ENCODE measurements around the gene PYDC1.
"Not testable (repeated sequence)": the region's sequence is repeated elsewhere in the genome, so short reads cannot be mapped to it uniquely, and the experiment has no call there.

PYDC1 gene

DNA sequence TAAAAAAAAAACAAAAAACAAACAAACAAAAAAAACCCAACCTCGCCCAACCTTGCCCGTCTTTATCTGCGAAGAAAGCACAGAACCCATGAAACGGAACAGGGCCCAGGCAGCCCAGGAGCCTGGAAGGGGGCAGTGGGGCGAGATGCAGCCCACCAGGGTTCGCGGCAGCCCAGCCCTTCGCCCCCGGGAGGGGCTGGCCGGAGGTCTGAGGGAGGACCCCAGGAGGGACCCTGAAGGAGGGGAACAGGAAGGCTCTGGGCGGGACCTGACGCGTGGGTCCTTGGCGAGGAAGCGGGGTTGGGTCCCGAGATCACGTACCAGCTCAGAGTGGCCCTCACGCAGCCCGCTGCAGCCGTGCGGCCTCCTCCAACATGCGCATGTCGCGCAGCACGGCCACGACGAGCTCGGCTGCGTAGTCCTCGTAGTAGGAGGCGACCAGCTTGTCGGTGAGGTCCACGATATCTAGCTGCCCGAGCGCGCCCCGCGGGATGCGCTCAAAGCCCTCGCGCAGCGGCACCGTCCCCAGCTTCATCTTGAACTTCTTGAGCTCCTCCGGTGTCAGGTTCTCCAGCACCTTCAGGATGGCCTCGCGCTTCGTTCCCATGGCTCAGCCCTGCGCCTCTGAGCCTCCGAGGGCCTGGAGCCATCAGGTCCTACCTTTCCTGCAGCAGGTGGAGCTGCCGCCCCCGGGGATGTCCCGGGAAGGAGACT, at the start of gene PYDC1:
TSS of gene PYDC1 (minus strand) at position 714 of the 714 bp plus-strand sequence. CDS start at position 607, 107 bp downstream.
- no peak for DNase-seq (ENCODE audit: low spot score)

- peak; percentile 93 for DNase-seq (ENCODE audit: low spot score)
Observed at GRCh38 chr16:31265329-31266245, 48.7 kb upstream of the PYDC1 start.

DNA sequence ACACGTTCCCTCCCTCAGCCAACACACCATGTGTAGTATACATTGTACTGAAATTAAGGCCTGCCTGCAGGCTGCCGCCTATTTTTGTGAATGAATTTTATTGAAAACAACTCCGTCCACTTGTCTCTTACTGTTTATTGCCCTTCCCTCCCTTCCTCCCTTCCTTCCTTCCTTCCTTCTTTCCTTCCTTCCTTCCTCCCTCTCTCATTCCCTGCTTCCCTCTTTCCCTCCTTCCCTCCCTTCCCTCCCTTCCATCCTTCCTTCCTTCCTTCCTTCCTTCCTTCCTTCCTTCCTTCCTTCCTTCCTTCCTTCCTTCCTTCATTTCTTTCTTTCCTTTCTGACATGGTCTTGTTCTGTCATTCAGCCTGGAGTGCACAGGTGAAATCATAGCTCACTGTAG, 45.1 kb upstream of the PYDC1 start:
- DNase-seq (ENCODE audit: low spot score) = no peak

DNA sequence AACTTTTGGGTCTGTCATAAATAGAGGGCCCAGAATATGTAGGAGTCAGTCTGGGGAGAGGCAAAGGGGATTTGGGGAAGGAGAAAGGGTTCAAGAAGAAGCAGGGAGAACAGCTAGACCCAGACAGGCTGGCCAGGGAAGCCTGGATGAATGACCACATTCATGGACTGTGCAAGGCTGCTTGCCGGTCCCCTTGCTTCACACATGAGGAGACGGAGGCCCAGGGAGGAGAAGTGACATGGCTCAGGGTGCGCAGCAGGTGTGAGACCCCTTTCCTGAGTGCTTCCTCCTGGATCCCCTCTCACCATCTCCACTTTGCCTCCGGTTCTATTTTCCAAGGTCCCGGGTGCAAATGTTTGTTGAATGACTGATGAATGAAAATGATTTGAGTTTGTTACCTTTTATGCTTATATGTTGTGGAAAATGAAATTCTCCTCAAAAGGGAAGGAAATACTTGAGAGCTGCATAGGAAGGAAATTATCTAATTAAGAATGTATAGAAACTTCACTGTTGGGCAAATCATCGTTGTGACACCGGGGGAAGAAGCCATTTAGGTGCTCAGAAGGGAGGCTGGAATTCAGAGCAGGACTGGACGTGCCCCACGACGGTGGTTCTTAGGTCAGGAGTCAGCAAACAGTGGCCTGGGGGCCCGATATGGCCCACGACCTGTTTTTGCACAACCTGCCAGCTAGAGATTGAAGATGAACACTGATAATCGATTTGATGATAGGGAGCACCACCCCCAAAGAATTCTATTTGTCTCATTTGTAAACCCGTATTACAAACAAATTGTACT, 43.4 kb upstream of the PYDC1 start:
- no peak for DNase-seq (ENCODE audit: low spot score)

DNA sequence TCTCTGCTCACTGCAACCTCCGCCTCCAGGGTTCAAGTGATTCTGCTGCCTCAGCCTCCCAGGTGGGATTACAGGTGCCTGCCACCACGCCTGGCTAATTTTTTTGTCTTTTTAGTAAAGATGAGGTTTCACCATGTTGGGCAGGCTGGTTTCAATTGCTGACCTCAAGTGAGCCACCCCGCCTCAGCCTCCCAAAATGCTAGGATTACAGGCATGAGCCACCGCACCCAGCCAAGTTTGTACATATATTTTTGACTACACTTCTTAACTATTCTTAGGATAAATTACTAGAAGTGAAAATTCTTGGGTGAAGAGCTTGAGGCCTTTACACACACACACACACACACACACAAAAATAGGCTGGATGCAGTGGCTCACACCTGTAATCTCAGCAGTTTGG, 41.4 kb upstream of the PYDC1 start:
- no peak for DNase-seq (ENCODE audit: low spot score)

DNA sequence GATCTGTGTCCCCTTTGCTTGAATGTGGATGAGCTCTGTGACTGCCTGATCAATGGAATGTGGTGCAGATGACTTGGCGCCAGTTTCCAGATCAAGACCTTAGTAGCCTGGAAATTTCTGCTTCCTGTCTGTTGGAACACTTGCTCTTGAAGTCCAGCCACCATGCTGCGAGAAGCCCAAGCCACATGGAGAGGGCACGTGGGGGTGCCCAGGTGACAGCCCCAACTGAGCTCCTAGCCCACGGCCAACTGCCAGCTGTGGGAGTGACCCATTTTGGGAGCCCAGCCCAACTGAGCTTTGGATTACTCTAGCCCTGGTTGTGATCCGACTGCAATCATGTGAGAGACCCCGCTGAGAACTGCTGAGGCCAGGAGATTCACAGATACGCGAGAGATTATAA, 39.5 kb upstream of the PYDC1 start:
- DNase-seq (ENCODE audit: low spot score) = no peak

DNA sequence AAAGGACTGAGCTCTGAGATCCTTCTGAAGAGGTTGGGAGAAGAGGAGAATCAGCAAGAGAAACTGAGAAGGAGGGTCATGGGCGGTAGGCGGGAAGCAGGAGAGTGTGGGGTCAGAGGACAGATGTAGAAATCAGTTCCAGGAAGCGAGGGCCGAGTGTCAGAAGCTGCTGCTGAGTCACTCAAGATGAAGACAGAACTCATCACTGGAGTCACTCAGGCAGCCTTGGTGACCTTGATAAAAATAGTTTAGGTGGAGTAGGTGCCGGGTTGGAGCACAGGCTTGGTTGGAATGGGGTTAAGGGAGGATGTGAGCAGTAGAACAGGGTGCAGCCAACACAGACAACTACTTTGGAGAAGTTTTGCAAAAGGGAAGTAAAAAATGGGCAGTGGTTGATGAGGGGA, 36.7 kb upstream of the PYDC1 start:
- DNase-seq (ENCODE audit: low spot score) = no peak

DNA sequence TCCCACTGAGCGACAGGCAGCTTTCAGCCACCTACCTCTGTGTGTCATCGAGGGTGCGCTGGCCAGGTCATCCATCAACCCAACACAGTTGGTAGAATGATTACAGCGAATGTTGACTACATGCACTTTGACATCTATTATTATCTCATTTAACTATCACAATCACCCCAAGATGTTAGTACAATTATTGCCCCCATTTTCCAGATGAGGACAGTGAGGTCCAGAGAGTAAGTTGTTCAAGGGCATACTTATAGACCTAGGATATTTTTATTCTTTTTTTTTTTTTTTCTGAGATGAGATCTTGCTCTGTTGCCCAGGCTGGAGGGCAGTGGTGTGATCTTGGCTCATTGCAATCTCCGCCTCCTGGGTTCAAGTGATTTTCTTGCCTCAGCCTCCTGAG, 34.5 kb upstream of the PYDC1 start:
- no peak for DNase-seq (ENCODE audit: low spot score)

- DNase-seq (ENCODE audit: low spot score) = no peak
Observed at GRCh38 chr16:31250782-31251384, 33.9 kb upstream of the PYDC1 start.

DNA sequence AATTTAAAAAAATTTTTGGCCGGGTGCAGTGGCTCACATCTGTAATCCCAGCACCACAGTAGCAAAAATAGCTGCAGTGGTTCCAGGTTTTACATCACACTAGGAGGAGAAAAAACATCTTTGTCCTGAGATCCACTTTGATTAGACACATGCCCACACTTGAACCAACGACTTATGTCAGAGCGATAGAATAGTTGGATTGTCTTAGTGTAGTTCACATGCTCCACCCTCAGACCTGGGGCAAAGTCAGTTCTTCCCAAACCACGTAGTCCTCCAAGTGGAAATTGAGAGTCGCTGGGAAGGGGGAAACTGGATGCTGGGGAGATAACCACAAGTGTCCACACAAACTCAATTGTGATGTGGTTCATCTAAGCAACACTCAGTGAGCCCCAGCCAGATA, 31.4 kb upstream of the PYDC1 start:
- no peak for DNase-seq (ENCODE audit: low spot score)

DNA sequence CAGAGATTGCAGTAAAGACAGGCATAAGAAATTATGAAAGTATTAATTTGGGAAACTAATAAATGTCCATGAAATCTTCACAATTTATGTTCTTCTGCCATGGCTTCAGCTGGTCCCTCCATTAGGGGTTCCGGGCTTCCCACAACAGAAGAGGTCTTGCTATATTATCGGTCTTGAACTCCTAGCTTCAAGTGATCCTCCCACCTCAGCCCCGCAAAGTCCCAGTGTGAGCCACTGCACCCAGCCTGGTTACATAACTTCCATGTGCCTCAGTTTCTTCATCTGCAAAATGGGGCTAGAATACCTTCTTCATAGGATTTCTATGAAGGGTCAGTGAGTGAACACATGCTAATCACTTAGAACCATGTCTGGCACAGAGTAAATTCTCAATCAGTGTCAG, 29.4 kb upstream of the PYDC1 start:
- no peak for DNase-seq (ENCODE audit: low spot score)

GRCh38 chr16:31245598-31245997, 28.7 kb upstream of the PYDC1 start:
- not testable (repeated sequence) for DNase-seq (ENCODE audit: low spot score)

GRCh38 chr16:31243734-31244670, 27.1 kb upstream of the PYDC1 start:
- DNase-seq (ENCODE audit: low spot score) = no peak

GRCh38 chr16:31242206-31242605, 25.3 kb upstream of the PYDC1 start:
- no peak for DNase-seq (ENCODE audit: low spot score)

DNA sequence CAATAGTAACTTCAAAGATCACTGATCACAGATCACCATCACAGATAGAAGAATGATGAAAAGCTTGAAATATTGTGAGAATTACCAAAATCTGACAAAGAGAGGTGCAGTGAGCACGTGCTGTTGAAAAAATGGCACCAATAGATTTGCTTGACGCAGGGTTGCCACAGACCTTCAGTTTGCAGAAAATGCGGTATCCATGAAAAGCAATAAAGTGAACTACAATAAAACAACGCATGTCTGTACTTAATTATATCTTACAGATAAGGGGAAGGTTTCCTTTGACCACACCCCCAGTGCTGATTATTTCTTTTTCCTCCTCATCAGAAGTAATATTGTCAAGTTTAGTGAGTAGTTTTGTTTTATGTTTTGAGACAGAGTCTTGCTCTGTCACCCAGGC, 21.1 kb upstream of the PYDC1 start:
- DNase-seq (ENCODE audit: low spot score) = no peak

DNA sequence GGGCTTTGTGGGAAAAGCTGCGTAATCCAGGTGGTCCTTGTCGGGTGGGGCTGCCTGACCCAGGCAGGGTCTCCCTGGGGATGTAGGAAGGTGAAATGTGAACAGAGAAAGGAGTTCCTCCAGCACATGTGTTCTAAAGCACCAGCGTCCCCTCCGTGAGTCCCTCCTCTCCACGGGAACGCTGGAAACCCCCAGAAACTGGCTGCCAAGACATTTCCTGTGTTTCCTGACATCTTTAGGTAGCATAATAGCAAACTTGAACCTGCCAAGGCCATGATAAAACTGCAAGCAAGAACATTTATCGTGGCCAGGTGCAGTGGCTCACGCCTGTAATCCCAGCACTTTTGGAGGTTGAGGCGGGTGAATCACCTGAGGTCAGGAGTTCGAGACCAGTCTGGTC, 12.6 kb upstream of the PYDC1 start:
- DNase-seq (ENCODE audit: low spot score) = no peak

GRCh38 chr16:31228206-31228605, 11.3 kb upstream of the PYDC1 start:
- no peak for DNase-seq (ENCODE audit: low spot score)

- no peak for DNase-seq (ENCODE audit: low spot score)
Observed at GRCh38 chr16:31225193-31225592, 8.3 kb upstream of the PYDC1 start.

- DNase-seq (ENCODE audit: low spot score) = no peak
Observed at GRCh38 chr16:31224092-31224955, 7.4 kb upstream of the PYDC1 start.

DNA sequence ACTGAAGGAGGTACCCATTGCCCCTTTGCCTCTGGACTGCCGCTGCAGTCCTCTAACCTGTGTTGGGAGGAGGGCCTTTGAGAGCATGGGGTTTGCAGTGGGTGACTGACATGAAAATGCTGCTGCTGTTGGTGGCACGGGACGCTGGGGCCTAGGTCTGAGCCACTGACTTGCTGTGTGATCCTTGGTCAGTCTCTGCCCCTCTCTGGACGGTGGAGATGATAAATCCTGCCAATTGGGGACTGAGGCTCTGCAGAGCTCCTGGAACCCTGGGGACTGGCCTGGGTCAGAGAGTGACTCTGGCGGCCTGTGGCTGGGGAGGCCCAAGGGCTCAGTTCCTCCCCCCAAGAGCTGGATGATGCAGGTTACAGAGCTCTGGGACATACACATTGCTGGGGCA, 6.1 kb upstream of the PYDC1 start:
- DNase-seq (ENCODE audit: low spot score) = no peak

All from kidney tubule cell (primary cell).